Measurements from ENCODE around the gene CACNB3.

The CACNB3 gene

DNA sequence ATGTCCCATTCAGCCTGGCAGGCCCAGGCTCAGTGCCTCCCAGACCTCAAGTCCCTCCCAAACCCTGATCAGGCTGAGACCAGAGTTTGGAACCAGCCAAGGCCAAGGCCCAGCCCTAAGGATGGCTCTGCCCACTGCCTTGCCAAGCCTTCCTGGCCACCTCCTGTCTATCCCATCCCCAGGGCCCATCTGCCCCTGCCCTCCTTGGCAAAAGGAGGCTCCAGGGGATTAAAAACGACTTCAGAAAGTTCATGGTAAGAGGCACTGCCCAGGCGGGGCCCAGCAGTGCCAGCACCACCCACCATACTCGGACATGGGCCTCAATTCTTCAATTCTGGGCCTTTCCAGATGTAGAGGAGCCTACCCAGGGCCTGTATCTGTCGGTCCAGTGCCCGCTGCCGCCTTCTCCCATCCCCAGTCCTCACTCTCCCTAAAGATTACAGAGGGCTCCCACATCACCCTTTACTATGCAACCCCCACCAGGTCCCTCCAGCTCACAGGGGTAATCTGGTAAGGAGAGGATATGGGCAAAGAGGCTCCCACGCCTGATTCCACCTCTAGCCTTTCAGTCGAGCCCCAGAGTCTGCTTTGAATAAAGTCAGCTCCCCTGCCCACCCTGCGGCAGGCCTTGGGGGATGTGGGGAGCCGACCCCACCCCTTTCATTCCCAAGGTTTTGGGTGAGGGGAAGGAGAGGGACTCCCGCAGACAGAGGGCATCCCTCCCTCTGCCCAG, 30.3 kb upstream of the CACNB3 start:
- intact Hi-C loops (cut with DNase I), result no loop called here
- DNase-seq, result no peak

GRCh38 chr12:48788524-48788853, 29.8 kb upstream of the CACNB3 start:
- intact Hi-C loops (cut with DNase I), result no loop called here
- peak in 2 of 42 donors; percentile 18 to 32 for DNase-seq

DNA sequence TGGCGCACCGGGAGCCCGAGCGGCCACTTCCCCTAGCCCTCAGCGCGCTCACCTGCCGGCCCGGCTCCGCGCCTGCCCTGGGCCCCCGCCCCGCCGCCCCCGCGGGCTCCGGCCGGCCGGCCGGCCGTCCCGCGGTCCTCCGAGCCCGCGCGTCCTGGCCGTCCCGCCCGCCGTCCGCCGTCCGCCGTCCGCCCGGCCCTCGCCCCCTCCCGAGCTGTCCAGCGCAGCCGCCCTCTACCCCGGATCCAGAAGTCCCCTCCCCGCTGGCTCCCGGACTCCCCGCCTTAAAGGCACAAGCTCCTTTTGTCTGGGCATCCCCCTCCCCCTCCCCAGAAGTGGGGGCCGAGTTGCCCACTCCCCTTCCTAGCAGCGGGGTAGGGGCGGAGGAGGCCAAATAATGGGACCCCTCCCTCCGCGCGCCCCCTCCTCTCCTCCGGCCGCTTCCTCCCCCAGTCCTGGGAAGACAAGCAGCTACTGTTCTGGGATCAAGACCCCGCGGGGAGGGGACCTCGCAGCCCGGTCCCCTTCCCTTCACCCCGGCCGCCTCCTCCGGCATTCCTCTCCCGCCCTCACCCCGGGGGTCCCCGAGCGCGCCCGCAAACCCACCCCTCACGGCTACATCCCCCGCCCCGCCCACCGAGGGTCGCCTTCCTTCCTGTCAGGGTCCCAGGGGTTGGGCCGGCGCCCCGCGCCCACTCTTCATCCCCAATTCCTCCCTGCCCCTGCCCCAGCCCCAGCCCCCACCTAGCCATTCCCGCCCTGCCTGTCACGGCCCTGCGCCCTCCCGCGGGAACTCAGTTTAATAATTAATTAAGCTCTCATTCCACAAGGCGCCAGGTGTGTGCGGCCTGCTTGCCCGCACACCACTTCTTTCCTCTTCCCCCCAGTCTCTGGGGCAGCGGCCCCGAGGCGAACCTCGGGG, 29.2 kb upstream of the CACNB3 start, which contains the start of gene ADCY6:
Gene ADCY6 (minus strand): TSS at position 236 of the 922 bp plus-strand sequence. CDS start 5,655 bp downstream, outside the sequence.
- intact Hi-C loops (cut with DNase I), result no loop called here
- peak; percentile 32 to 84 (median 66) for DNase-seq

- DNase-seq, result no peak
Measured at GRCh38 chr12:48789858-48790326, 28.4 kb upstream of the CACNB3 start.

GRCh38 chr12:48793696-48794095, 24.6 kb upstream of the CACNB3 start:
- no peak for DNase-seq
- intact Hi-C loops (cut with DNase I), result no loop called here

More at GRCh38 chr12:48789858-48790326, 28.4 kb upstream of the CACNB3 start:
- intact Hi-C loops (cut with DNase I), result no loop called here

DNA sequence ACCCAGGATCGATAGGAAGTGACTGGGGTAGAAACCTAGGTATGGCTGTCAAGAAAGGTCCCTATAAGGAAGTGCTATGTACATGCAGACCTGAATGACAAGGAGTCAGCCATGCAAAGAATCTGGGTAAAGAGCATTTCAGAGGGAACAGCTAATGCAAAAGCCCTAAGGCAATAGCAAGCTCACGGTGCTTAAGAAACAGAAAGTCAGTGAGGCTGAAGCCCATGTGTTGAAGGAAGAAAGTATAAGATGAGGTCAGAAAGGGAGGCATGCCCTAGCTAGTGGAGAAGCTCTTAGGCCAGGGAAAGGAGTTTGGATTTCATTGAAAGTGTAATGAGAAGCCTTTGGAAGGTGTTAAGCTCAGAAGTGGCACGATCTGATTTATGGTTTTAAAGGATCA, 23.4 kb upstream of the CACNB3 start:
- intact Hi-C loops (cut with DNase I), result no loop called here
- no peak for DNase-seq

GRCh38 chr12:48795550-48796455, 22.5 kb upstream of the CACNB3 start:
- intact Hi-C loops (cut with DNase I), result loop anchor here (2.0 kb wide), 1 partner anchor 41 kb away; no protein-coding TSS in a partner anchor
- DNase-seq, result peak in 41 of 42 donors; percentile 43 to 93 (median 79)

DNA sequence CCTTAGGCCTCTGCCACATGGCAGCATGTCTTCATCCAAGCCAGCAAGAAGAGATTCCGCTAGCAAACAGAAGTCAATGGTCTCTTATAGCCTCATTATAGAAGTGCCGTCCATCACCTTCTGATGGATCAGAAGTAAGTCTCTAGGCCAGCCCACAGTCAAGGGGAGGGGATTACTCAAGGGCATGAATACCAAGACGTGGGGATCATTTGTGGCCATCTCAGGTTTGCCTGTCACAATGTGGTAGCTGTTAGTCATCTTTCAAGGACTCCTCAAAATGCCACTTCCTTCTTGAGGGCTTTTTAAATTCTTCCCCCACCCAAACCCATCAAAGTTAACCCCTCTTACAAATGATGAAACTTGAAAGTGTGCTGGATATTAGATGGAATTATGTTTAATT, 21.3 kb upstream of the CACNB3 start:
- intact Hi-C loops (cut with DNase I), result loop anchor here (2.0 kb wide), 1 partner anchor 42 kb away; no protein-coding TSS in a partner anchor
- no peak for DNase-seq

- no peak for DNase-seq
- intact Hi-C loops (cut with DNase I), result no loop called here
Measured at GRCh38 chr12:48800457-48800856, 17.8 kb upstream of the CACNB3 start.

DNA sequence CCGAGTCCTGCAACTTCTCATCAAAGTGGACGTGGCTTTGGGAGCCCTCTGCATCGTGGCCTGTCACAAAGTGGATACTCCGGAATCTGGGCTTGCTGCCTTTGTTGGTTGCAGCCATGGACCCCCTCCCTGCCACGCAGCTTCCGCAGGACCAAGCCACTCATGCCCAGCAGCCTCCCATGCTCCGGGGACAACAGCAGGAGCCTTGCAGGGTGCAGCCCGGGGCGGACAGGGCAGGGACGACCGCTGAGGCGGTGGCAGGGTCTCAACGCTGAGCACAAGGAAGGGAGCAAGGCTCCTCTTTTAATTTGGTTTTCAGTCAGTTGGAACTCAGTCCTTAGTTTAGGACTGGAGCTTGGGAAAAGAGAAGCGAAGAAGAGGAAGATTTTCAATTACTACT, 17.3 kb upstream of the CACNB3 start:
- intact Hi-C loops (cut with DNase I), result no loop called here
- DNase-seq, result no peak

DNA sequence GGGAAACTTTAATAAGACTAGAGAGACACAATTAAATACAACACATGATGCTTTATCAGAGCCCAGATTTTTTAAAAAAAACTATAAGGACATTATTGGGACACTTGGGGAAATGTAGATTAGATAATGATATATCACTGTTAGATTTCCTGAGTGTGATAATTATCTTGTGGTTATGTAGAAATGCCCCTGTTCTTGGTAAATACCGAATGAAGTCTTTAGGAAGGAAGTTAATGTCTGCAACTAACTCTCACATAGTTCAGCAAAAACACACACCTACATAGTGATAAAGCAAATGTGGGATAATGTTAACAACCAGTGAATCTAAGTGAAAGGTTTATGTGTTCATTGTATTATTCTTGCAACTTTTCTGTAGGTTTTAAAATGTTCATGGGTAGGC, 14.6 kb upstream of the CACNB3 start:
- intact Hi-C loops (cut with DNase I), result no loop called here
- DNase-seq, result no peak

DNA sequence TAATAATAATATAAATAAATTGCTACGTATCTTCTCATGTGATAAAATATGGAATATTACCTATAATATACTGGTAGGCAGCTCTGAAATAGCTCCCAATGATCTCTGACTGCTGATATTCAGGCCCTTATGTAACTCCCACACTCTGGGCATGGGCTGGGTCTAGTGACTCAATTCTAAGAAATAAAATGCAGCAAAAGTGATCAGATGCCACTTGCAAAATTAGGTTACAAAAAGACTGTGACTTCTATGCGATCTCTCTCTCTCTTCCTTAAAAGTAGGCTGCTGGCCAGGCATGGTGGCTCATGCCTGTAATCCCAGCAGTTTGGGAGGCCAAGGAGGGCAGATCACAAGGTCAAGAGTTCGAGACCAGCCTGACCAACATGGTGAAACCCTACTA, 10.3 kb upstream of the CACNB3 start:
- DNase-seq, result no peak
- intact Hi-C loops (cut with DNase I), result no loop called here

- intact Hi-C loops (cut with DNase I), result no loop called here
- no peak for DNase-seq
Measured at GRCh38 chr12:48810903-48811431, 7.3 kb upstream of the CACNB3 start.

DNA sequence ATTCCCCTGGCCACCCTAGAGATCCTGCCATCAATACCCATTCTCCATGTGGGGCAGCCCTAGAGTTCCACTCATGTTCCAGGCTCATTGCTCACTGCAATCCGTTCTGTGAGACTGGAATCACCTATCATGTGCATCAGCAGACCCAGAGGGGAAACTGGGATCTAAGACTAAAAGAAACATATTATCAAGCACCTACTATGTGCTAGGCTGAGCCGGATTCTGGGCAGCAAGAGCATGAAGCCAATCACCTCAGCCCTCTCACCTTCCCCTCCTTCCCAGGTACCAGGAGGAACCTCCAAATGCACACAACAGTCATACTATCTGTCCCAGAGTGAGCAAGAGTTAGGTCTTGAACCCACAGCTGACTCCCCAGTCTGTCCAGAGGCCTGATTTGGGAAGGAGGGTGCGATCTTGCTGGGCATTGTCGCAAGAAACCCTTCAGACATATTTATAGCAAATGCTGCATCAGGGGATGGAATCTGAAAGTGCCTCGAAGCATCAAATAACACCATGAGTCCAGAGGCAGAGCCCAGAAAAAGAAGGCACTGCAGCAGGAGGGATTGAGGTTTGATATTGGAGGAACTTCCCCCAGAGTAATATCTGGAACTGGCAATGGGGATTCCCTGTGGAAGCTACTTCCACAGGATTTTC, 6.7 kb upstream of the CACNB3 start:
- no peak for DNase-seq
- intact Hi-C loops (cut with DNase I), result no loop called here

DNA sequence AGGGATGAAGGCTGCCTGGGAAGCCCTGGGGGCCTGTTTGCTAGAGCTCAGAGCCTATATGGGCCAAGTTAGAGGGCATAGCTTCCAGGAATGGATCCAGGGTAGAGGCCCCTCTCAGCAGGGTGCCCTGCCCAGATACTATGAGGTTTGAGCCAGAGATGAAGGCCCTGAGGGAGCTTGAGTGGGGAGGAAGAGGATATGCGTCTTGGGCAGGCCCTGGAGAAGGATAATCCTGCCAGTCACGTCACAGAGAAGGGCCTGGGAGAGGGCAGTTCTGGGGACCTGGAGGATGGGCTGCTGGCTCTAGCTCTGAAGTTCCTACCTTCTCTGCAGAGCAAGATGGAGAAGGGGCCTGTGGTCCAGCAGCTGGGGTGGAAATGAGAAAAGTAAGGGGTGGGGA, 5.9 kb upstream of the CACNB3 start:
- DNase-seq, result no peak
- intact Hi-C loops (cut with DNase I), result no loop called here

GRCh38 chr12:48813465-48814261, 4.6 kb upstream of the CACNB3 start:
- intact Hi-C loops (cut with DNase I), result no loop called here

More at GRCh38 chr12:48813465-48814261, 4.6 kb upstream of the CACNB3 start:
- DNase-seq, result no peak
